ENCODE measurements around the gene CARD16.
"Not testable (repeated sequence)": the region's sequence is repeated elsewhere in the genome, so short reads cannot be mapped to it uniquely, and the experiment has no call there.

Gene CARD16

GRCh38 chr11:105073456-105074165 lies 28.5 kb upstream of the CARD16 start:
- in situ Hi-C loops (cut with MboI; ENCODE audit: low sequenced_read_pairs, unreplicated experiment) = no loop called here
- TF ChIP-seq, protein P1, sequence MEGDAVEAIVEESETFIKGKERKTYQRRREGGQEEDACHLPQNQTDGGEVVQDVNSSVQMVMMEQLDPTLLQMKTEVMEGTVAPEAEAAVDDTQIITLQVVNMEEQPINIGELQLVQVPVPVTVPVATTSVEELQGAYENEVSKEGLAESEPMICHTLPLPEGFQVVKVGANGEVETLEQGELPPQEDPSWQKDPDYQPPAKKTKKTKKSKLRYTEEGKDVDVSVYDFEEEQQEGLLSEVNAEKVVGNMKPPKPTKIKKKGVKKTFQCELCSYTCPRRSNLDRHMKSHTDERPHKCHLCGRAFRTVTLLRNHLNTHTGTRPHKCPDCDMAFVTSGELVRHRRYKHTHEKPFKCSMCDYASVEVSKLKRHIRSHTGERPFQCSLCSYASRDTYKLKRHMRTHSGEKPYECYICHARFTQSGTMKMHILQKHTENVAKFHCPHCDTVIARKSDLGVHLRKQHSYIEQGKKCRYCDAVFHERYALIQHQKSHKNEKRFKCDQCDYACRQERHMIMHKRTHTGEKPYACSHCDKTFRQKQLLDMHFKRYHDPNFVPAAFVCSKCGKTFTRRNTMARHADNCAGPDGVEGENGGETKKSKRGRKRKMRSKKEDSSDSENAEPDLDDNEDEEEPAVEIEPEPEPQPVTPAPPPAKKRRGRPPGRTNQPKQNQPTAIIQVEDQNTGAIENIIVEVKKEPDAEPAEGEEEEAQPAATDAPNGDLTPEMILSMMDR (IDR thresholded peaks at IDR 0.05; ENCODE audit: borderline replicate concordance, control extremely low read depth, extremely low read depth, insufficient read depth, missing control alignments) = no peak

GRCh38 chr11:105072080-105072479 lies 26.9 kb upstream of the CARD16 start:
- DNase-seq (ENCODE audit: low spot score); in situ Hi-C loops (cut with MboI; ENCODE audit: low sequenced_read_pairs, unreplicated experiment): not testable (repeated sequence)

More at GRCh38 chr11:105073456-105074165, 28.5 kb upstream of the CARD16 start:
- DNase-seq (ENCODE audit: low spot score) = no peak

GRCh38 chr11:105071089-105071732 lies 26.1 kb upstream of the CARD16 start:
- TF ChIP-seq, protein P1 (IDR thresholded peaks at IDR 0.05; ENCODE audit: borderline replicate concordance, control extremely low read depth, extremely low read depth, insufficient read depth, missing control alignments) = no peak
- in situ Hi-C loops (cut with MboI; ENCODE audit: low sequenced_read_pairs, unreplicated experiment) = no loop called here
- no peak for DNase-seq (ENCODE audit: low spot score)

- TF ChIP-seq, protein P1 (IDR thresholded peaks at IDR 0.05; ENCODE audit: borderline replicate concordance, control extremely low read depth, extremely low read depth, insufficient read depth, missing control alignments) = no peak
- DNase-seq (ENCODE audit: low spot score) = no peak
- in situ Hi-C loops (cut with MboI; ENCODE audit: low sequenced_read_pairs, unreplicated experiment) = no loop called here
These were observed 25.2 kb upstream of the CARD16 start for GRCh38 chr11:105070306-105070705.

DNA sequence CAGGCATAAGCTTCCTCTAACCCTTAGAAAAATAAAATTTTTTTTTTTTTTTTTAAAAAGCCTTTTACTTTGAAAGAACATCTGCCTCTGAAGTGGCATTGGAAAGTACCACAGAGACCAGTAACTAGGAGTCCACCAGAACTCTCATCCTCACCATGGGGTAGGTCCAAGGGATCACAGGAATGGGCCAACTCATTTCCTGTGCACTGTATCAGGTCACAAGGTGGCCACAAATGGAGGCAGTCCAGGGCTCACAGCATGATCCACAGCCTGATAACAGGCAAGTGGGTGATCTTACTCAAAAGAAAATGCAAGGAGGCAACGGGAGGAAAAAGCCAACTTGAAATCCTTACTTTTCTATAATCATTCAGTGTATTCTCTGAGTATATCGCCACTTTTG lies 24.6 kb upstream of the CARD16 start:
- in situ Hi-C loops (cut with MboI; ENCODE audit: low sequenced_read_pairs, unreplicated experiment); DNase-seq (ENCODE audit: low spot score): not testable (repeated sequence)

GRCh38 chr11:105063245-105063941 lies 18.3 kb upstream of the CARD16 start:
- in situ Hi-C loops (cut with MboI; ENCODE audit: low sequenced_read_pairs, unreplicated experiment) = not testable (repeated sequence)

DNA sequence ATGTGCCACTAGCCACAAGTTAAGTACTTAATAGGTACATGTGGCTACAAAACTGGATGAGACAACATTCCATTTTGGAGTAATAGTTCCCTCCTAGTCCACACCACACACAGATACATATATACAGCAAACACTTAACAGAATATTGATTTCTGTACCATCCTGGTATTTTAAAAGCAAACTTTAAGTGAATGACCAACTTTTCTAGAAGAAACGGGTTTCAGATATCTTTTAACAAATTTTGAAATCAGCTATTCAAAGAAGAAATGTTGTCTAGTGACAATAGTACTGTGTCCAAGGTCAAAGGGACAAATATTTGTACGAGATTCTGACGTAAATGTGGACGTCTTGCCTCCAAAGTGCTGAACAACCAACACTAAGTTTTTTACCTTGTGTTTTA lies 12.3 kb upstream of the CARD16 start:
- in situ Hi-C loops (cut with MboI; ENCODE audit: low sequenced_read_pairs, unreplicated experiment) = no loop called here
- no peak for DNase-seq (ENCODE audit: low spot score)
- TF ChIP-seq, protein P1 (IDR thresholded peaks at IDR 0.05; ENCODE audit: borderline replicate concordance, control extremely low read depth, extremely low read depth, insufficient read depth, missing control alignments) = no peak

More at GRCh38 chr11:105063245-105063941, 18.3 kb upstream of the CARD16 start:
- DNase-seq (ENCODE audit: low spot score) = not testable (repeated sequence)

GRCh38 chr11:105056446-105056845 lies 11.3 kb upstream of the CARD16 start:
- in situ Hi-C loops (cut with MboI; ENCODE audit: low sequenced_read_pairs, unreplicated experiment) = no loop called here
- TF ChIP-seq, protein P1 (IDR thresholded peaks at IDR 0.05; ENCODE audit: borderline replicate concordance, control extremely low read depth, extremely low read depth, insufficient read depth, missing control alignments) = no peak
- no peak for DNase-seq (ENCODE audit: low spot score)
